HG03139 (cell line): ENCODE data around the gene ZNF418.
"Not testable (repeated sequence)": the region's sequence is repeated elsewhere in the genome, so short reads cannot be mapped to it uniquely, and the experiment has no call there.

Source experiments
- ATAC-seq: cut with Tn5 transposase; IDR thresholded peaks from one replicate; pipeline ENCODE4 v1.9.1; 2021; ENCODE audit not compliant: unreplicated experiment

The ZNF418 gene

DNA sequence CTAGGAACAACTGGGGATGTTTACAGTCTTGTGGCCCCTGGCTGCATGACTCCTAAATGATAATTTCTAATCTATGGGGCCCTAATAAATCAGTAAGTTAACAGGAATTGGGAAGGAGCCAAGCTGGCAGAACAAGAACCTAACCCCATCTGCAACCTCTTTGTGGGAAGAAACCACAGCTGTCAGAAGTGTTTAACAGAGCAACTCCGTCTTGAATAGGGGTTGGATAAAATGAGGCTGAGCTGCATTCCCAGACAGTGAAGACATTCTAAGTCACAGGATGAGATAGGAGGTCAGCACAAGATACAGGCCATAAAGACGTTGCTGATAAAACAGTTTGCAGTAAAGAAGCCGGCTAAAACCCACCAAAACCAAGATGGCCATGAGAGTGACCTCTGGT is 44.5 kb downstream of the ZNF418 start:
- ATAC-seq: not testable (repeated sequence)

DNA sequence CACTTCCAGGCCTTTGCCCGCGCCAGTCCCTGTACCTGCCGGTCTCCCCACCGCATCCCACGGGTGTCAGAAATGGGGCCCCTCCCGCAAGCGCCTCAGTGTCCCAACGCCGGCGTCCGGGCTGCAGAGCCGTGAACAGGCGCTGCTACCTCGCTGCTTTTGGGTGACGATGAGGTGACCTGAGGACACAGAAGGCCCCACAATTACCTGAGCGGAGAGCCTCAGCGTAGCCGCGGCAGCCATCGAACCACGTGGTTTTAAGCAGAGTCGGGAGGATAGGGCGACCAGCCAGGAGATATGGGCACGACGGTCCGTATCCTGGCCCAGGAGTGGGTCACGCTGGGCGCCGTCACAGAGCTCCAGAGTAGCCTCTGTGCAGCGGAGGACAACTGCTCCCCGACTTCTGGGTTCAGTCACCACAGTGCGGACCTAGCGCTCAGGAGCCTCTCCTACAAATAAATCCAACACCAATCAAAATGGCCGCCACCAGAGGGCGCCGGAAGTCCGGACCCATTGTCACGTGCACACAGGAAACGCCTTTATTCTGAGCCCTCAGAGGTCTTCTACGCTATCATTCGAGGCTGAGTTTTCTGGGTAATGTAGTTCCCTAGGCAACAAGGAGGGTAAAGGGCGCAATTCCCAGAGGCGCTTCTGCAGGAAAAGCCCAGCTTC is 46.5 kb downstream of the ZNF418 start, which contains the start of gene ZNF814:
Gene ZNF814 (minus strand): TSS at position 478 of the 672 bp plus-strand sequence. CDS start 235 bp downstream, at position 243.
- peak; percentile 82 for ATAC-seq

GRCh38 chr19:57888107-57888559 is 47.1 kb downstream of the ZNF418 start:
- no peak for ATAC-seq

DNA sequence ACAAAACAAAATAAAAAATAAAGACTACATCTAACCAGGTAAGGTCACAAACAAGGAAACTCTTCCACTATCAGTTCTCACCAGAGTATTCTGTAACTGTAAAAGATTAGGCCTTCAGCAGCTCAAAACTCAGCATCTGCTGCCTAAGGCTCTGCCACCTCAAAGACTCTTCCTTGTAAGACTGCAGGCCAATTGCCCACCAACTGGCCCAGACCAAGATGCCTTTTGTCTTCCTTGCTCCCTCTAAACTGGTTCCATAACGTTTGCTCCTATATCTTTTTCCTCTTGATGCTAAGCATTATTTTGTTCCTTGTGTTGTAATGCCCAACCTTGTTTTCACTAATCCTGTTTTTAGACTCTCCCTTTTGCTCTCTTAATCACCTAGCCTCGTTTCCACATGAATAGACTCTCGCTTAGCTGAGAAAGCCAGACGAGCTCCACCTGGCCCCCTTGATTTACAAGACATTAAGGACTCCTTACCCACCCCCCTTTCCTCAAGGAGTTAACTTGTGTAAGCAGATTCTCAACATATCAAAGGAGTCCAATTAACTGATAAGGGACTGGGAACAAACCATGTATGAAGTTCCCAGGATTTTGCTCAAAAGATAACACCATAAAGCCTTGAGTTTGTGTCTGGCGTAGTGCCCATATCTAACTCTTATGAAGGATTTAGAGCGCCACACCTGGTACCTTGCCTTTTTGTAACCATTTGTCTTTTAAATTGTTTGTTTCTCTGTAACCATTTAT is 47.8 kb downstream of the ZNF418 start:
- ATAC-seq: no peak

DNA sequence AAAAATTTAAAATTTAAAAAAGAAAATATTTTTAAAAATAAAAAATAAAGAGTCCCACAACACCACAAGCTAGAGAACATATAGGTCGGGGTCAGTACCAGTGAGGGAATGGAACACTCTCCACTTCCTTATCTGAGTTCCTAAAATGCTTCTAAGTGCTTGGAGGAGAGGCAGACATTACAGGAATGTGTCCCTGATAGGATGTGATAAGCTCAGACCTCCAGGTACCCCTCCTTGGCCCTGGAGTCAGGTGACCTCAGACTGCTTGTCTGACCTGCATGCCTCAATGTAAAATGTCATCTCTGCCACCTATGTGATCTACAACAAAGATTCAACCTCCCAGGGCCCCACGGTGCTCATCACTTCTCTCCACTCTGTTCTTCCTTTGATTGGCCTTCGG is 49.2 kb downstream of the ZNF418 start:
- no peak for ATAC-seq

- not testable (repeated sequence) for ATAC-seq
Measured at GRCh38 chr19:57873883-57874799, 61.1 kb downstream of the ZNF418 start.

GRCh38 chr19:57872450-57872849 is 62.8 kb downstream of the ZNF418 start:
- no peak for ATAC-seq
